GM12892 (cell line): ENCODE results near the gene SDCCAG8.

Source experiments
- POLR2A ChIP-seq: IDR thresholded peaks from 2 replicates; pipeline ENCODE4 v1.6.1; 2011; ENCODE audit warnings: low read depth, low read length, control low read depth
- POLR2AphosphoS5 ChIP-seq: IDR thresholded peaks from 2 replicates; pipeline ENCODE4 v1.6.1; 2011; ENCODE audit warnings: low read depth, low read length, control low read depth
- TAF1 ChIP-seq: IDR thresholded peaks from 2 replicates; pipeline ENCODE4 v1.6.1; 2011; ENCODE audit warnings: low read depth, mild to moderate bottlenecking, control low read depth, low read length, borderline replicate concordance

DNA sequence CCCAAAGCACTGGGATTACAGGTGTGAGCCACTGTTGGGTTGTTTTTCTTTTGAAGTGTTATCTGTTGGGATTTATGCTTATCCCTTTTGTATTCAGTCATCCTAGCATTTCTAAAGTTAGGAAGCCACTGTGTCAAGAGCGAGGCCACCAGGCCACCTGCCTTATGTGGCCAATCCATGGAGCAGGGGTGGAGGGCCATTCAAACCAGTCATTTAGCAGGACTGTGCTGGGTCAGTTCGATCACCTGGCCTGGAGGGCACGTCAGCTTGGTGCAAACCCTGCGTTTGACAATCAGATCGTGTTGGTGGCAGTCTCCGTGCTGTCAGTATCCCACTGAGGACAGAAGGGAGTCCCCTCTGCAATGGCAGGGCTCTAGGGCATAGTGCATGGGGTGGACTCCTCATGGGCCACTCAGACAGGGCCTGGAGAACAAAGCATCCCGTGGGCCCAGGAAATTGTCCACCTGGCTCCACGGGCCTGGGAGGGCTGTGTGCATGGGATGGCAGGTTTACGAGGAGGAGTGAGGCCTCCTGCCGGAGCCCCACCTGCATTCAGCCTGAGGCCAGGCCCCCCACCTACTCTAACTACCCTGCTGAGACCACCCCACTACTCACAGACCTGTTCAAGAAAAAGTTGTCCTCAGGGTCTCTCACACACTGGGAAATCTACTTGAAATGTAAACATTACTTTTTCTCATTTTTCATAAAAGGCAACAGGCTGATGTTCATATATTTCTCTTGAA lies 242.3 kb downstream of the SDCCAG8 start:
- TF ChIP-seq POLR2A: no peak
- TF ChIP-seq TAF1: no peak
- TF ChIP-seq POLR2AphosphoS5: no peak
